SU-DHL-6 (cell line): ENCODE measurements around the gene CMTM5.

Experiments used
- EZH2phosphoT487 ChIP-seq: fragments of 200-600 bp; sonication (generic), shearing (Covaris generic); conservative IDR thresholded peaks from 2 replicates; pipeline ENCODE4 v1.6.1; 2018; ENCODE audit warnings: mild to moderate bottlenecking, antibody characterized with exemption, low read length, moderate library complexity, mixed read lengths
- TF ChIP-seq, protein P1 (sequence below): fragments of 200-600 bp; sonication (generic); IDR thresholded peaks from one replicate; pipeline ENCODE4 v1.5.1; 2017; ENCODE audit warnings: antibody characterized with exemption, mild to moderate bottlenecking, low read length, moderate library complexity; ENCODE audit not compliant: insufficient read depth, poor library complexity, severe bottlenecking

DNA sequence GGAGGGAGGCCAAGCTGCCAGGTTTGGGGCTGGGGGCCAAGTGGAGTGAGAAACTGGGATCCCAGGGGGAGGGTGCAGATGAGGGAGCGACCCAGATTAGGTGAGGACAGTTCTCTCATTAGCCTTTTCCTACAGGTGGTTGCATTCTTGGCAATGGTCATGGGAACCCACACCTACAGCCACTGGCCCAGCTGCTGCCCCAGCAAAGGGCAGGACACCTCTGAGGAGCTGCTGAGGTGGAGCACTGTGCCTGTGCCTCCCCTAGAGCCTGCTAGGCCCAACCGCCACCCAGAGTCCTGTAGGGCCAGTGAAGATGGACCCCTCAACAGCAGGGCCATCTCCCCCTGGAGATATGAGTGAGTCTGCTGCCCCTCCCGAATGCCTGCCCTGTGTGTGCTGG is 3.8 kb upstream of the CMTM5 start:
- TF ChIP-seq, protein P1, sequence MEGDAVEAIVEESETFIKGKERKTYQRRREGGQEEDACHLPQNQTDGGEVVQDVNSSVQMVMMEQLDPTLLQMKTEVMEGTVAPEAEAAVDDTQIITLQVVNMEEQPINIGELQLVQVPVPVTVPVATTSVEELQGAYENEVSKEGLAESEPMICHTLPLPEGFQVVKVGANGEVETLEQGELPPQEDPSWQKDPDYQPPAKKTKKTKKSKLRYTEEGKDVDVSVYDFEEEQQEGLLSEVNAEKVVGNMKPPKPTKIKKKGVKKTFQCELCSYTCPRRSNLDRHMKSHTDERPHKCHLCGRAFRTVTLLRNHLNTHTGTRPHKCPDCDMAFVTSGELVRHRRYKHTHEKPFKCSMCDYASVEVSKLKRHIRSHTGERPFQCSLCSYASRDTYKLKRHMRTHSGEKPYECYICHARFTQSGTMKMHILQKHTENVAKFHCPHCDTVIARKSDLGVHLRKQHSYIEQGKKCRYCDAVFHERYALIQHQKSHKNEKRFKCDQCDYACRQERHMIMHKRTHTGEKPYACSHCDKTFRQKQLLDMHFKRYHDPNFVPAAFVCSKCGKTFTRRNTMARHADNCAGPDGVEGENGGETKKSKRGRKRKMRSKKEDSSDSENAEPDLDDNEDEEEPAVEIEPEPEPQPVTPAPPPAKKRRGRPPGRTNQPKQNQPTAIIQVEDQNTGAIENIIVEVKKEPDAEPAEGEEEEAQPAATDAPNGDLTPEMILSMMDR = no peak
- TF ChIP-seq EZH2phosphoT487 = no peak
